ENCODE measurements around the gene CLEC4M.

- TF ChIP-seq POLR2AphosphoS5 (IDR thresholded peaks at IDR 0.05; ENCODE audit: low read depth, low read length): no peak
- no peak for TF ChIP-seq SIN3A (IDR thresholded peaks at IDR 0.05; ENCODE audit: borderline replicate concordance, insufficient read depth, low read length)
- TF ChIP-seq REST (IDR thresholded peaks at IDR 0.05; ENCODE audit: insufficient read depth in 1 of 2, low read depth in 2 of 2, low read length in 2 of 2): no peak
- no peak for TF ChIP-seq FOXP2 (optimal IDR thresholded peaks at IDR 0.05; ENCODE audit: borderline replicate concordance, extremely low read depth, extremely low read length, insufficient read depth)
Measured at GRCh38 chr19:7736148-7736547, 26.9 kb upstream of the CLEC4M start.
